GM18951 (cell line): ENCODE data around the gene HYDIN.

ENCODE experiments used
- POLR2A ChIP-seq: IDR thresholded peaks from 4 replicates; pipeline ENCODE4 v1.6.1; 2011; ENCODE audit warnings: mild to moderate bottlenecking; ENCODE audit not compliant: insufficient read length, insufficient read depth; ENCODE audit errors: extremely low read depth
- in situ Hi-C: fragments of 300-500 bp; cut with MboI; formaldehyde crosslinking; loops from one replicate; pipeline ENCODE4 v1.12.0; 2022; ENCODE audit warnings: low sequenced_read_pairs, mixed read lengths, inconsistent platforms; ENCODE audit not compliant: unreplicated experiment

The HYDIN gene

DNA sequence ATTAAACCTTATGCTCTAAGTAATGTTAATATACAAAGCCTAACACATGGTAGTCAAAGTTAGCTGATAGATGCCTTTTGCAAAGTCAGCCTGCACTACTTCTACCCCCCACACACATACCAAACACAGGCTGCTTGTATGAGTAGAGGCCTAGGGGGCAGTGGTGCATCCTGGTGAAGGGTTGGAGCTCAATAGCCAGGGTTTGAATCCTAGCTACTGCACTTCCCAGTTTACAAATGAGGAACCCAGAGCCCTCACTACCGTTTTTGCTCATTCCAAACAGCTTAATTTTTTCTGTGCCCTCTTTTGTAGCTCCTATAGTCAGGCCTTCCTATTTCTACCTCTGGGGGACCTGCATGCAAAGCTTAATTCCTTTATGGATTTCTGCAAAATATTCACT is 18.9 kb upstream of the HYDIN start:
- in situ Hi-C loops = no loop called here
- no peak for TF ChIP-seq POLR2A

DNA sequence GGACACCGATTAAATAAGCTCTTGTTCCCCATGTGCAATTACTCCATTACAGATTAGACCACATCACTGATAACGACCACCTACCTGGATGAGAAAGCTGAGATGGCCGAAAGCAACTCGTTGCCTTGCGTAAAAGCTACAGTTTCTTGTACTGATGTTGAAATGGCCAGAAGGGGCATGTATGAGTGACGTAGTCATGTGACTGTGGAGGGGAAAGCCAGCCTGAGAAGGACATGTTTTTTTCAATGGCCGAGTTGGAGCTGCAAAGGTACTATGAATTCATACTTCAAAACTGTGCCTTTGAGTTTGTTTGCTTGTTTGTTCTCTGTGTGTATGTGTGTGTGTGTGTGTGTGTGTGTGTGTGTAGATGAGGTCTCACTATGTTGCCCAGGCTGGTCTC is 17.0 kb upstream of the HYDIN start:
- no peak for TF ChIP-seq POLR2A
- in situ Hi-C loops = no loop called here

DNA sequence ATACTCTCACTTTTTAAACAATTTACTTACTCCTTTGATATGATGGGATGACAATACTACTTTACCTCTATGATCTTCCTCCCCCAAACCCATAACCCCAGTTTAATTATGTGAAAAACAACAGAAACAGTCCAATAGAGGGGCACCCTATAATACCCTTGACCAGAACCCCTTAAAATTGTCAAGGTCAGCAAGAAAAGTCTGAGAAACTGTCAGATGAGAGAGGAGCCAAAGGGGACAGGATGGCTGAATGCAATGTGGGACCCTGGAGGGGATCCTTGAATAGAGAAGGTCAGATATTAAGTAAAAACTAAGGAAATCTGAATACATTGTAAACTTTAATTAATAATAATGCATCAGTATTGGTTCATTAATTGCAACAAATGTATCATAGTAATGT is 15.8 kb upstream of the HYDIN start:
- TF ChIP-seq POLR2A = no peak
- in situ Hi-C loops = no loop called here

DNA sequence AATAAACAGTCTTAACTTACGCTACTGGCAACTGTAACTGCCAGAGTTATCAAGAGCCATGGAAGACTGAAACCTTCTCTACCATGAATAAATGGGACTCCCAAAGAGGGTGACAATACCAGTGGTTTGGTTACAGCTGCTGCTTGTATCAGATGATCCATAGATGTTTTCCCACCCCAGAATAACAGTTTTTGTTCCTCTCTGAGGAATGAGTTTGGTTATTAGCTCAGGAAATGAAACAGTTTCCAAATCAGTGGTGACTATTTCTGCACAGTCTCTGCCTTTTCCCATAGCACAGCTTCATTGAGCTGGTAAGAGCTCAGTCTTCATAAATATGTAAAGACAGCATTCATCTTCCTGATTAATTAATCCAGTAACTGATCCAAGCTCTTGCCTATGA is 14.0 kb upstream of the HYDIN start:
- in situ Hi-C loops = no loop called here
- TF ChIP-seq POLR2A = no peak

DNA sequence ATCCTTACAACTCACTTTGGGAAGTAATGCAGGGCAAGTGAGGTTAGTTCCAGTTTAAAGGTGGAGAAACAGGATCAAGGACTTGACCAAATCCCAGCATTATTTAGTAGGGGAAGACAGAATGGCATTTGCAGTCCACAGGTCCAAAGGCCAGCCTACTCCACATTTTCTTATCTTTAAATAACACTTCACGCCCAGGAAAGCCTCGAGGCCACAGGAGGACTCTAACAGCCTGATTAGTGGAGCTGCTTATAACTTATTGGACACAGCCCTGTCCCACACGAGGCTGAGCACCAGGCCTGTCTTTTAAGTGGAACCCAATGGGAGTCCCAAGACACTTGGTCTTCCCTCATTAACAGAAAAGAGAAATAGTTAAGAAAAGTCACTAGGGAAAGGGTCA is 12.1 kb upstream of the HYDIN start:
- no peak for TF ChIP-seq POLR2A
- in situ Hi-C loops = no loop called here

DNA sequence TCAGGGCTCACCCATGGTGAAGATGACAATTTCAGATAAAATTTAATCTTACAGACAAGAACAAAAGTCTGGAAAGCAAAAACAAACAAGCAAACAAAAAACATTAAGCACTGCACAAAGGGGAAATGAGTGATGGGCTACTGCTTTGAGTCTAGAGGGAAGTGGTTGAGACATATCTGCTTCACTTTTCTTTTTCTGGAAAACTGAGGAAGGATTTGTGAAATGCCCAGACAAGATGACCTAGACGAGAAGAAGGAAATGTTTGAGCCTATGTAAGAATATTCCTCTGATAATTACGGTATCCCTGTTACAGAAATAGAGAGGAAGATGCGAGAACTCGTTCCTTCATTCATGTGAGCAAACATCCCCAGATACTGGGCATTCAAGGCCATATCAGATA is 11.5 kb upstream of the HYDIN start:
- TF ChIP-seq POLR2A = no peak
- in situ Hi-C loops = no loop called here

DNA sequence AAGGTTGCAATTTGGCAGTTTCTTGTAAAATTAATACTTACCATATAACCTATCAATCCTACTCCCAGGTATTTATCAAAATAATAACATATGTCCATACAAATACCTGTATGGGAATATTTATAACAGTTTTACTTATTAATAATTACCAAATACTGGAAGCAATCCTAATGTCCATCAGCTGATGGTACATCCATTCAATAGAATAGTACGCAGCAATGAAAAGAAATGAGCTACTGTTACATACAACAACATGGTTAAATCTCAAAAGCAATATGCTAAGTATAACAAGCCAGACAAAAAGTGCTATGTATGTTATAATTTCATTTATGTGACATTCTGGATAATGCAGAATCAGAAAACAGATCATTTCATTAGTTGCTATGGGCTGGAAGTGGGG is 1.2 kb downstream of the HYDIN start:
- no peak for TF ChIP-seq POLR2A
- in situ Hi-C loops = no loop called here

DNA sequence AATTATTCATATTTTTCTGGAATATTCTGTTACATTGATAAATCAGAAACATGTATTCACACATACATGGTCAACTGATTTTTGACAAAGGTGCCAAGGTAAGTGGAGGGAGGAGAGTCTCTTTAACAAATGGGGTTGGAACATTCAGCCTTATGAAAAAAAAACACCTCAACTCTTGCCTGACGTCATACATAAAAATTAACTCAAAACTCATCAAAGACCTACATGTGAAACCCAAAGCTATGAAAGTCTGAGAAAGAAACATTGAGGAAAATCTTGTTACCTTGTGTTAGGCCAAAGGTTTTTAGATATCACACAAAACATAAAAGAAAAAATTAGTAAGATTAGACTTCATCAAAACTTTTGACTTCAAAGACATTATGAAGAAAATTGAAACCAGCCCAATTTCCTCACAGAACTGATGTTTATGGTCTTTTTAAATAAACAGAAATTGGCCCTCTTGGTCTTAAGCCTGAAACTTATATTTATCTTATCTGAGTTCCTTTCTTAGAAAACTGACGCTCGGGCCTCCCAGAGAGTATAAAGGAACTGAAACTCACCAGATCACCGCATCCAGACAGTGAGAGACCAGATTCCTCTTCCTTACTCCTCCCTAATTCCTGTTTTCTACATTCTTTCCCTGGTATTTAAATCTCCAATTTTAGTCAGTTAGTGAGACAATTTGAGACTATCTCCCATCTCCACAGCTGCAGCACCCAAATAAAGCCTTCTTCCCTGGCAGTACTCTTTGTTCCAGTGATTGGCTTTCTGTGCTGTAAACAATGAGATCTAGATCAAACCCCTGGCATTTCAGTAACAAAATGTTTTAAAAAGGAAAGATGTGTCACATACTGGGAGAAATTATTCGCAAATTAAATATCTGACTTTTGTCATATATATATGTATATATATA is 4.0 kb downstream of the HYDIN start:
- no peak for TF ChIP-seq POLR2A
- in situ Hi-C loops = no loop called here

DNA sequence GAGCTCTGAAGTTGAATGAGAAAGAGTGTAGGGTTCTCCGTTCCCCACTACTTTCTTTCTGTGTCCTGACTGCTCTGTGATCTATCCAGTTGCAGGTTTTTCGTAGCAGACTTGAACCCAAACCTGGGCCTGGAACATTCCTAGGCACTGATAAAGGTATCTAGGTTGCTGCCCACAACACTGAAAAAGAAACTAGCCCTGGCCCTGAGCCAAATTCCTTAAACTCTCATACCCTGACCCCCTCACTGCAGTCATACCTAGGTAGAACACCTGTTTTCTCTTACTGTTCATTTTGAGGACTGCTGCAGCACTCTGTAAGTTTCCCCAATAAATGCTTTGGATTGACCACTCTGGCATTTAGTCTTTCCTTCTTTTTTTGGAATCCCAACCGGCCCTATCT is 5.4 kb downstream of the HYDIN start:
- no peak for TF ChIP-seq POLR2A
- in situ Hi-C loops = no loop called here

DNA sequence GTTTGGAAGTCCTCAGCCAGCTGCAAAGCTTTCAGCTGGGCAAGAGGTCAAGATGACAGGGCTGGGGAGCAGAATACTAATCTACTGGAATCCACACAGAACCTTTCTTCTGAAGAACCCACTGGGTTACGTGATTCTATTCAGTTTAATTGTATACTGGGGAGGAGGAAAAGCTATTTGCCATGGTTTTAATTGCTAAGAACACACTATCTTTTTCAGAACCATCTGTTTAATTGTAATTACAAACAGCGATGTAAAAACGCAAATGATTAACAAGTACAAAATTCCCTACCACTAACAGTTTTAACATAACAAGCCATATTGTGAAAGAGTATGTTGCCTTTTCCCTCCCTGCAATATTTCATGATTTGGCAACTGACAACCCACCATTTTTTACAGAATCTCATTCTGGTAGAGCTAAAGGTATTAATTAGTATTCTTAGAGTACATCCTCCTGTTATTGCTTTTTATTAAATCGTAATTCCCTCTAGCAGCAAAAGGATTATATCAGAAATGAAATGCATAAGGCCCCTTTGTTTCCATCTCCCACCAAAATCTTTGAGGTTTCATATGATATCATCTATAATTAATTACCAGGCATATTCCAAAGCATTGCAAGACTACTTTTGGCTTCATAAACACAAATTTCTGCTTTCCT is 12.1 kb downstream of the HYDIN start:
- in situ Hi-C loops = no loop called here
- TF ChIP-seq POLR2A = no peak

DNA sequence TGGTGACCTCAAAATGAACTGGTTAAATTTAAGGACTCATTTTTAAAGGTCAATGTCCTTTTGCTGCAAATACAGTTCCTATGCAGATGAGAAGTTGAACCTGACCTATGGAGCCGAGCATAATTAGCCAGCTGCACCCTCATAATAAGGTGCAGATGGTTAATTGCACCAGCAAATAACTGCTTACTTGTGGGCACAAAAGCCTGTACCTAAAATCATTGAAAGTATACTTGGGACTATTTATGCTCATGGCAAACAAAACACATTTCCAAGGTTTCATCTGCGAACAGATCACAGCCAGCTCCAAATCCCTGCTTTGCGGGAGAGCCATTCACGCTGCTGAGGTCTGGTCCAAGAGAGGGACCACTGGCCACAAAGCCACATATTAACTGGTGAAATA is 13.0 kb downstream of the HYDIN start:
- no peak for TF ChIP-seq POLR2A

DNA sequence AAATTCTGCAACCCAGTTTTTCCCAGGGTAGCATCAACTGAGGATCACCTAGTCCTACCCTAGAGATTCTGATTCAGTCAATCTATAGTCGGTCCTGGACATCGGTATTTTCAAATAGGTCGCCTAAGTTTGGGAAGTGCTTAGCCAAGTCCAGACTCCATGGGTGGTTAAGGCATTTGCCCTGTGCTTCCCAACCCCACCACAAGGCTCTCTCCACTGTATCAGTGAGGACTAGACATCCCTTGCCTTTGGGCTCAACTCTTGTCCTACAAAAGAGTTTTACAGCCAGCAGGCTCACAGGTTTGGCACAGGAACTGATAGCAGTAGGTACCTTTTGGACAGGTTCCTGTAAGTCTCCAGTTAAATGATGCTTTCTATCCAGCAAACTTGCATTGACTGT is 13.8 kb downstream of the HYDIN start:
- no peak for TF ChIP-seq POLR2A
- in situ Hi-C loops = no loop called here

More for the DNA sequence above, 13.0 kb downstream of the HYDIN start:
- in situ Hi-C loops = no loop called here

DNA sequence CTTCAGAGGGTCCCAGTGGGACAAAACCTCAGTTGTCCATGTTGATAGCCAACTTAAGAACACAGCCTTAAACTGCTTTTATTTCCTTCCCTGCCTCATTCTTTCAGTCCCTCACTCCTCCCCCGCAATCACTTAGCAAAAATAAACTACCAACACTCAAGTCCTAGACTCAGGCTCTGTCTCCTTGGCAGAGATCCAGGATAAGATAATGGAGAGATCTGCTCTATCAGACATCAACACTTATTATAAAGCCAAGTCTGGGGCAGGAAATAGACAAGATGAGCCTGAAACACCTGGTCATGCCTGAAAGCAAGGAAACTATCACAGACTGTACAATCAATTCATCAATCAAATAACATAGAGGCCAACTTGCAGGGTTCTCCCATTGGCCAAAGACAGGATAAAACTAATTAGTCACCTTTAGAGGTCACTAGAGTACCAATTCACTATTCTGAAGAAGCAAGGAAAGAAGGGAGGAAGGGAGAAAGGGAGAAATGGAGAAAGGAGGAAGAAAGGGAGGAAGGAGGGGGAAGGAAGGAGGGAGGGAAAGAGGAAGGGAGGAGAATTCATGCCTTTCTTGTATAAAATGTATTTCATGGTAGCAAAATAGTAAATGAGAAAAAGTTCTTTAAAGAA is 15.7 kb downstream of the HYDIN start:
- no peak for TF ChIP-seq POLR2A
- in situ Hi-C loops = no loop called here
